Aorta (tissue), 5 donors: ENCODE data around the gene EYA4. TPM values are rescaled to one million over a fixed set of nuclear protein-coding genes. Genes with fewer than 3 reads are reported as not detected.

Source experiments
- ATAC-seq: fragments of 200-7000 bp; cut with Tn5 transposase; one replicate; pipeline ENCODE4 v1.9.1; 2022; ENCODE audit warnings: moderate library complexity; ENCODE audit not compliant: low FRiP score
- DNase-seq, 2 donors: peaks; one replicate each; pipeline ENCODE4 v3.0.0-alpha.2; 2020
- H3K27ac ChIP-seq, 2 donors: one replicate each; pipeline ENCODE4 v1.5.1; 2013; ENCODE audit warnings: low read length in 2 of 2, mild to moderate bottlenecking in 2 of 2, moderate library complexity in 2 of 2, control low read depth in 1 of 2, inconsistent platforms in 1 of 2, low read depth in 1 of 2
- H3K27me3 ChIP-seq, 2 donors: one replicate each; pipeline ENCODE4 v1.6.1; 2013; ENCODE audit warnings: control low read depth in 1 of 2, low read length in 1 of 2, mild to moderate bottlenecking in 1 of 2, moderate library complexity in 1 of 2; ENCODE audit not compliant: insufficient read depth in 2 of 2, control insufficient read depth in 1 of 2
- H3K36me3 ChIP-seq, 2 donors: one replicate each; pipeline ENCODE4 v1.6.1; 2013; ENCODE audit warnings: control low read depth in 1 of 2, low read length in 1 of 2, mild to moderate bottlenecking in 1 of 2; ENCODE audit not compliant: insufficient read depth in 2 of 2, control insufficient read depth in 1 of 2
- H3K4me1 ChIP-seq, 2 donors: one replicate each; pipeline ENCODE4 v1.6.1; 2013; ENCODE audit warnings: low read length in 2 of 2, control low read depth in 1 of 2, mild to moderate bottlenecking in 1 of 2, moderate library complexity in 1 of 2; ENCODE audit not compliant: insufficient read depth in 2 of 2, control insufficient read depth in 1 of 2
- H3K4me3 ChIP-seq, 2 donors: one replicate each; pipeline ENCODE4 v1.5.1; 2013; ENCODE audit warnings: low read length in 2 of 2, control low read depth in 1 of 2, mild to moderate bottlenecking in 1 of 2
- H3K9me3 ChIP-seq: one replicate; pipeline ENCODE4 v1.6.1; 2013; ENCODE audit warnings: mild to moderate bottlenecking, low read length; ENCODE audit not compliant: control insufficient read depth
- WGBS, 2 donors: extraction: QIAGEN DNeasy Blood & Tissue Kit; methylation state at CpG; one replicate each; pipeline ENCODE4 v1.1.7; 2013; 5-methylcytosine and 5-hydroxymethylcytosine counted together
- intact Hi-C, 2 donors: fragments of 100-400 bp; cut with DNase I; formaldehyde crosslinking; loops; one replicate each; pipeline versions ENCODE4 v1.14.2 to v1.15.0; 2022
- polyA plus RNA-seq, 2 donors: library from polyadenylated mRNA; stranded (reverse); fragments of 200-250 nt; gene quantifications; one replicate each; pipeline ENCODE4 v1.2.3, GENCODE V29; 2013
- total RNA-seq, 2 donors: library from RNA; stranded (reverse); fragmentation: NEBNext Ultra II Directional; extraction: Animal tissue kit (Norgen Biotek cat#: 25700); gene quantifications; one replicate each; pipeline ENCODE4 v1.2.1, GENCODE V29; 2021
- donor health status: healthy with polysubstance abuse.
- donor health status: Bipolar disorder and iron deficiency.
- donor health status: DM: no; HTN: no; CAD: no.
- donor health status: DM: no; HTN: no; CAD: no.
- donor health status: DM: yes; HTN: yes; CAD: no.

Gene EYA4
- total and polyA plus RNA-seq, 4 donors: 1.7 to 4.4 TPM; not detected in 2

DNA sequence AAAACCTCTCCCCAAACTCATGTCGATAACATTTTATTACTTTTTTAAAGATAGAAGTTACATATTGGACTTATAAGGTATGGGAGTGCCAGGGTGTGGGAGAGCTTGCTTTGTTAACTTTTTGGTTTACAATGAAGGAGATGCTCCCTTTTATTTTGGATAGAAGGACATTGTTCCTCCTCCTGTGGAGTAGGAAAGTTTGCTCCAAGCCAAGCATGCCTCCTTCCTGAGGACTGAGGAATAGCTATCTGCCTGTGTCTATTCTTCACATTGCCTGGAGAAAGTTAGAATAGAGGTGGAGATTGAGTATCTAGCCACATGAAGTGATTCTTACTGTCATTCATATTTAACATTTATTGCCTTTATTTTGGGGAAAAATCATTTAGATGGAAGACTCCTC lies 71.9 kb downstream of the EYA4 start:
- no peak for DNase-seq
- H3K4me3 ChIP-seq: no peak overlapping the region
- no peaks in the 10 kb centered on the region for H3K36me3 ChIP-seq
- no peaks in the 10 kb centered on the region for H3K27me3 ChIP-seq
- H3K9me3 ChIP-seq: no peaks in the 10 kb centered on the region
- WGBS, 2 donors: 82 to 95% methylated on average over 1 of the region's 1 CpG
- intact Hi-C loops: no loop called here
- H3K27ac ChIP-seq: no peak overlapping the region
- H3K4me1 ChIP-seq: no peaks in the 10 kb centered on the region
- no peak for ATAC-seq

GRCh38 chr6:133314947-133315346 lies 73.8 kb downstream of the EYA4 start:
- DNase-seq: no peak
- Histone ChIP-seq H3K9me3 (no peaks in the 10 kb centered on the region), H3K27me3 (no peaks in the 10 kb centered on the region), H3K27ac (no peak overlapping the region), H3K36me3 (no peaks in the 10 kb centered on the region), H3K4me1 (no peaks in the 10 kb centered on the region), H3K4me3 (no peak overlapping the region)
- WGBS, 2 donors: 66 to 79% methylated on average over 4 of the region's 4 CpGs
- intact Hi-C loops: no loop called here
- ATAC-seq: no peak

DNA sequence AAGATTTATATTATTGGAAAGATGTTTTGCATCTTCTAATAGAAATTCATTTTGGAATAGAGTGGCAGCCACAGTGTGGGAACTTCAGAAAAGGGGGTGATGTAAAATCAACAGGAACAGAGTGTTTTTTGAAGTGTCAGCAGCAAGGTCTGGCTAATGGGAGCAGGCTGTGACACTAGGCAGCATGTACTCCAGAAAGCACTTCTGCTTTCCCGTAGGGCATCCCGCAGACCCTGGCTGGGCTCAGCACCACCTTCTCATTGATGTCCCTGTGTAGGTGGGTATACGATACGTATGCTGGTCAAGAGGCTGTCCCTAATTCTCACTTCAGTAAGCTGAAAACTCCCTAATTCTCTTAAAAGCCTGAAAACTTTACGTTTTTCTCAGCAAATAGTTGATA lies 74.7 kb downstream of the EYA4 start:
- no peaks in the 10 kb centered on the region for H3K4me1 ChIP-seq
- DNase-seq: no peak
- ATAC-seq: no peak
- H3K27me3 ChIP-seq: no peaks in the 10 kb centered on the region
- no peak overlapping the region for H3K27ac ChIP-seq
- H3K4me3 ChIP-seq: no peak overlapping the region
- H3K36me3 ChIP-seq: no peaks in the 10 kb centered on the region
- intact Hi-C loops: no loop called here
- WGBS, 2 donors: 72 to 78% methylated on average over 5 of the region's 5 CpGs
- no peaks in the 10 kb centered on the region for H3K9me3 ChIP-seq

GRCh38 chr6:133317704-133318103 lies 76.5 kb downstream of the EYA4 start:
- Histone ChIP-seq H3K4me3 (no peak overlapping the region), H3K36me3 (no peaks in the 10 kb centered on the region), H3K27me3 (no peaks in the 10 kb centered on the region), H3K27ac (no peak overlapping the region), H3K9me3 (no peaks in the 10 kb centered on the region), H3K4me1 (no peaks in the 10 kb centered on the region)
- 94% methylated on average over 4 of the region's 4 CpGs for WGBS, 2 donors
- no peak for ATAC-seq
- DNase-seq: no peak
- intact Hi-C loops: no loop called here

- no peaks in the 10 kb centered on the region for H3K4me1 ChIP-seq
- no peaks in the 10 kb centered on the region for H3K27me3 ChIP-seq
- intact Hi-C loops: no loop called here
- no peak for ATAC-seq
- 71 to 83% methylated on average over 9 of the region's 9 CpGs for WGBS, 2 donors
- H3K4me3 ChIP-seq: no peak overlapping the region
- no peaks in the 10 kb centered on the region for H3K36me3 ChIP-seq
- no peaks in the 10 kb centered on the region for H3K9me3 ChIP-seq
- no peak overlapping the region for H3K27ac ChIP-seq
- no peak for DNase-seq
Measured at GRCh38 chr6:133326584-133326983, 85.4 kb downstream of the EYA4 start.

GRCh38 chr6:133333852-133334251 lies 92.7 kb downstream of the EYA4 start:
- intact Hi-C loops: no loop called here
- no peaks in the 10 kb centered on the region for H3K36me3 ChIP-seq
- H3K4me3 ChIP-seq: no peak overlapping the region
- no peak for DNase-seq
- H3K27me3 ChIP-seq: no peaks in the 10 kb centered on the region
- H3K9me3 ChIP-seq: no peaks in the 10 kb centered on the region
- no peaks in the 10 kb centered on the region for H3K4me1 ChIP-seq
- WGBS, 2 donors: 55 to 61% methylated on average over 3 of the region's 3 CpGs
- H3K27ac ChIP-seq: no peak overlapping the region
- ATAC-seq: no peak

DNA sequence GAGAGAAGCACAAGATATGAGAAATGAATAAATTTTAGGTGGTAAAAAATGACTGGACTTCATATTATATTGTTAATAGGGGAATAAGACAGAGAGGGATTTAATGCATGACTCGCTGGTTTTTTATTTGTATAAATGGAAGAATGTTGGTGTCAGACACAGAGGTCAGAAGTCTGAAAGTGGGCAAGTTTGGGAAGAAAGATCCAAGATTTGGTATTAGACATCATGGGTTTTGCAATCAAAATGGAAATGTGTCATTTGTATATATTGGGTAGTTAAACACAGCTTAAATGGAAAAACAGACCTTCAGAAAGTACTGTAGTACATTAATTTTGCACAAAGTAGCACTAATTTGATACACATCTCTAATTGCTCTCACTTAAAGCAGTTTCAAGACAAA lies 96.2 kb downstream of the EYA4 start:
- Histone ChIP-seq H3K9me3 (no peaks in the 10 kb centered on the region), H3K4me1 (no peaks in the 10 kb centered on the region), H3K4me3 (no peak overlapping the region), H3K27me3 (no peaks in the 10 kb centered on the region), H3K27ac (no peak overlapping the region), H3K36me3 (no peaks in the 10 kb centered on the region)
- DNase-seq (no peak), ATAC-seq (no peak)
- 56 to 67% methylated on average over 1 of the region's 1 CpG for WGBS, 2 donors
- intact Hi-C loops: no loop called here

- intact Hi-C loops: no loop called here
- no peaks in the 10 kb centered on the region for H3K36me3 ChIP-seq
- H3K9me3 ChIP-seq: no peaks in the 10 kb centered on the region
- H3K27me3 ChIP-seq: no peaks in the 10 kb centered on the region
- H3K4me1 ChIP-seq: no peaks in the 10 kb centered on the region
- no peak overlapping the region for H3K4me3 ChIP-seq
- no peak overlapping the region for H3K27ac ChIP-seq
- WGBS, 2 donors: 84 to 89% methylated on average over 7 of the region's 7 CpGs
- DNase-seq: no peak
- ATAC-seq: no peak
Measured at GRCh38 chr6:133339543-133340384, 98.6 kb downstream of the EYA4 start.

DNA sequence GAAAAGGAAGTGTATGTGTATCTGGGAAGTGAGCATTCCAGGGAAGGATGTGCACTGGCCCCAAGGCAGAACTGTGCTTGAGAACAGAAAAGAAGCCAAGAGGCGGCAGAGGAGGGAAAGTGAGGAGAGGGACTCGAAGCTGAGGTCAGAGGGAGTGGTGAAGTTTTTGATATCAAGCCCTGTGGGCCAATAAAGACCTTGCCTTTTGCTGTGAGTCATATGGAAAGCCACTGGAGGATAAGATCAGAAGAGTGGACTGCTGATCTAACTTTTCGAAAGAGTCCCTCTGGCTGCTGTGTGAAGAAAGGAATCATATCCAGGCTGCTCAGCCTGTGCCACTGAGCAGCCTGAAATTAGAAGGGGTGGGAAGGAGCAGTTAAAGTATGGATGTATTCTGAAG lies 99.4 kb downstream of the EYA4 start:
- Histone ChIP-seq H3K4me1 (no peaks in the 10 kb centered on the region), H3K36me3 (no peaks in the 10 kb centered on the region), H3K4me3 (no peak overlapping the region), H3K27me3 (no peaks in the 10 kb centered on the region), H3K9me3 (no peaks in the 10 kb centered on the region), H3K27ac (no peak overlapping the region)
- no peak for ATAC-seq
- 72 to 73% methylated on average over 3 of the region's 3 CpGs for WGBS, 2 donors
- intact Hi-C loops: no loop called here
- no peak for DNase-seq
